ENCODE data around the gene TAF3. TPM values are rescaled to one million over a fixed set of nuclear protein-coding genes. Genes with fewer than 3 reads are reported as not detected.

The TAF3 gene
- total RNA-seq, 1 donor from 2014 or later: 4.8 TPM

DNA sequence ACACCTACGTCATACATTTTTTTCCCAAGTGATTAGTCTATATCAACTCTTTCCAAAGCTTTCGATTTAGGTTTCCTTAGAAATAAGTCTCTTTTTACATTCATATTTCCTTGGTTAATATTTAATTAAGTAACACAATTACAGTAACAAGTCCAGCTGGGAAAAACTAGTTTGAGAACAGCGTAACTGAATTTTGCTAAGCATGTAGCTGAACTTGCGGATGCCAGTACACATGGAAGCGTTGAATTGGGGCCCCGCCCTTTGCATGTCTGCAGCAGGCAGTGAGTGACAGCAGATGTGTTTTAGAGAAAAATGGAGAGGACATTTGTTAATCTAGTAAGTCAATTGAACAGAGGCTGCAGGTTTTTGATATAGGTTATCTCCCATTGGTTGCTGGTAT, 72.5 kb downstream of the TAF3 start:
- H3K4me3 ChIP-seq (ENCODE audit: low read depth, low read length): no peak overlapping the region
- no peak for DNase-seq (ENCODE audit: low read depth)
- TF ChIP-seq, protein P1, sequence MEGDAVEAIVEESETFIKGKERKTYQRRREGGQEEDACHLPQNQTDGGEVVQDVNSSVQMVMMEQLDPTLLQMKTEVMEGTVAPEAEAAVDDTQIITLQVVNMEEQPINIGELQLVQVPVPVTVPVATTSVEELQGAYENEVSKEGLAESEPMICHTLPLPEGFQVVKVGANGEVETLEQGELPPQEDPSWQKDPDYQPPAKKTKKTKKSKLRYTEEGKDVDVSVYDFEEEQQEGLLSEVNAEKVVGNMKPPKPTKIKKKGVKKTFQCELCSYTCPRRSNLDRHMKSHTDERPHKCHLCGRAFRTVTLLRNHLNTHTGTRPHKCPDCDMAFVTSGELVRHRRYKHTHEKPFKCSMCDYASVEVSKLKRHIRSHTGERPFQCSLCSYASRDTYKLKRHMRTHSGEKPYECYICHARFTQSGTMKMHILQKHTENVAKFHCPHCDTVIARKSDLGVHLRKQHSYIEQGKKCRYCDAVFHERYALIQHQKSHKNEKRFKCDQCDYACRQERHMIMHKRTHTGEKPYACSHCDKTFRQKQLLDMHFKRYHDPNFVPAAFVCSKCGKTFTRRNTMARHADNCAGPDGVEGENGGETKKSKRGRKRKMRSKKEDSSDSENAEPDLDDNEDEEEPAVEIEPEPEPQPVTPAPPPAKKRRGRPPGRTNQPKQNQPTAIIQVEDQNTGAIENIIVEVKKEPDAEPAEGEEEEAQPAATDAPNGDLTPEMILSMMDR (conservative IDR thresholded peaks at IDR 0.05; ENCODE audit: low read depth, low read length): no peak

DNA sequence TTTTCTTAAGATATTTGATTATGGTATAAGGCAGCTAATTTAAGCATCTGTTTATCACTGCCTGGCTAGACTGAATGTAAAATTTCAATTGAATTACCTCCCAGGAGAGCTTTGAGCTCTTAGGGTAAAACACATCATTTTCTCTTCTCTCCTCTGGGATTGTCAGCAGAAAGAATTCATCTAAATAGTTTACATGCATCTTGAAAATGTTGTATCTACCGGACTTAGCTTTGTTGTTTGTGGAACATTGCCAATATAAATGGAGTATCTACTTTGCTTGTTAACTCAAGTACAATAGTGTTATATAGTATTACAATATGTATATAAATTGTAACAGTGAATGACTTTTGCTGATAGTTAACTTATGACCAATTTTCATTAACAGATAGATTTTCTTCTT, 73.3 kb downstream of the TAF3 start:
- H3K4me3 ChIP-seq (ENCODE audit: low read depth, low read length): no peak overlapping the region
- no peak for DNase-seq (ENCODE audit: low read depth)
- TF ChIP-seq, protein P1 (conservative IDR thresholded peaks at IDR 0.05; ENCODE audit: low read depth, low read length): no peak

DNA sequence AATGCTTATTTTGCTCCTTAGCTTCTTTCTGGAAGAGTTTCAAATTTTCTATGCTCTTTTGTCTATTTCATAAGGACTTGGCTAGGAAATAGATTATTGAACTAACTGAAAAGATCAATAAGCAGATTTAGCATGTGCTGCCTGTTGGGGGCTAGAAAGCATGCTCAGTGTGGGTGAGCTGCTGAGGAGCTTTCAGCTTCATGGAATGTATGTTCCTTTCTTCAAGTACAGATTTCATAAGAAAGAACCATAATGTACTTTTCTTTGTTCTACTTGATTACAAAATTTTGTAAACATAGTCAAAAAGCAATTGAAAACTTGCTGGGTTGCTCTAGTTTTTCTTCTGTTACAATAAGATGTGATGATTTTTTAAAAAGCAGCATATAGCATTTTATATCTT, 73.8 kb downstream of the TAF3 start:
- no peak for DNase-seq (ENCODE audit: low read depth)
- H3K4me3 ChIP-seq (ENCODE audit: low read depth, low read length): no peak overlapping the region
- TF ChIP-seq, protein P1 (conservative IDR thresholded peaks at IDR 0.05; ENCODE audit: low read depth, low read length): no peak

DNA sequence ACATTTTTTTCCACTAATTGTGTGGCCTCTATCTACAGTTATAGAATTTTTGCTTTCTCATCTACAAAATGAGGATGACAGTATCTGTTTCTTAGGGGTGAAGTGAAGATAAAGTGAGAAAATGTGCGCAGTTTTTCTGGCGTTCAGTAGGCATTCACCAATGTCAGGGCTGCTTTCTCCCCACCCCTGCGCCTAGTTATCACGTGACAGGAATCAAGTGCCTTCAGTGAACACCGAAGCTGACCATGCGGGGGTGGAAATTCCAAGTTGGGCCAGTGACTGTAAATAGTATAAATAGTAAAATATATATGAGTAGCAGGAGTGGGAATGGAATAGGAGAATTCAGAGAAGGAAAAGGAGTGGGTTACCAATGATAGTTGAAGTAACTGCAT, 77.4 kb downstream of the TAF3 start:
- TF ChIP-seq, protein P1 (conservative IDR thresholded peaks at IDR 0.05; ENCODE audit: low read depth, low read length): no peak
- no peak for DNase-seq (ENCODE audit: low read depth)
- H3K4me3 ChIP-seq (ENCODE audit: low read depth, low read length): no peak overlapping the region

DNA sequence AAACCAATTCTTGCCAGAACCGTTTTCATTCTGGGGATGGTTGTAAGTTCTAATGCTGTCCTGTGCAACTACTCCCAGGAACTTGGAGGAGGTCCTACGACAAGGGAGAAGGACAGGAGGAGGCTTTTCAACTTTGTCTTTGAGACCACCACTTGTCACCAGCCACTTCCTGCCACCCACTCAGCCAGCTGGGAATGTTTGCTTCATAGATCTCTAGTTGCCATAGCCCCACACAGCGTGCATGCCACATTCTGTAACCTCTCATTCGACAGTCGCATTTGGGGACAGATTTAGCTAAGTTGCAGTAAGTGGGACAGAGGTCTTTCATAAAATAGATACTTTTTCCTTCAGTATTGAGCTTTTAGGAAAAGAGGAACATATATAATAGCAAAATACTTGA, 78.0 kb downstream of the TAF3 start:
- DNase-seq (ENCODE audit: low read depth): no peak
- TF ChIP-seq, protein P1 (conservative IDR thresholded peaks at IDR 0.05; ENCODE audit: low read depth, low read length): no peak

DNA sequence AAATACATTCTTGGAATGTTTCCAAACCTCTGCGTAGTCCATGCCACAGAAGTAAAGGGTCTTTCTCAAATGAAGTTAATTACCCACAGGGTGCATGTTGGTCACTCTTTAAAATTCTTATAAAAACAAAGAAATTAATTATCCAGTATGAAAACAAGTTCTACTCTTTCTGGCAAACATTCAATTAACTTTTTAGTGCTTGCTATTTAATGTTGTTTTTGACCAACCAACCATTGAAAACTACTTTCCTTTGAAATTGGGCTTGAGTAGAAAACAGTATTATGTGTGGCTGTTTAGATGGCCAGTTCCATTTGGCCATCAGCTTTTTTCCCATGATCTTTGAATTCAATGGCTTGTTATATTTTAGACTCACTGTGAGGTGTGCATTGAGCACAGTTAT, 83.0 kb downstream of the TAF3 start:
- TF ChIP-seq, protein P1 (conservative IDR thresholded peaks at IDR 0.05; ENCODE audit: low read depth, low read length): no peak
- DNase-seq (ENCODE audit: low read depth): no peak
- H3K4me3 ChIP-seq (ENCODE audit: low read depth, low read length): no peak overlapping the region

More for the DNA sequence above, 78.0 kb downstream of the TAF3 start:
- no peak overlapping the region for H3K4me3 ChIP-seq (ENCODE audit: low read depth, low read length)

DNA sequence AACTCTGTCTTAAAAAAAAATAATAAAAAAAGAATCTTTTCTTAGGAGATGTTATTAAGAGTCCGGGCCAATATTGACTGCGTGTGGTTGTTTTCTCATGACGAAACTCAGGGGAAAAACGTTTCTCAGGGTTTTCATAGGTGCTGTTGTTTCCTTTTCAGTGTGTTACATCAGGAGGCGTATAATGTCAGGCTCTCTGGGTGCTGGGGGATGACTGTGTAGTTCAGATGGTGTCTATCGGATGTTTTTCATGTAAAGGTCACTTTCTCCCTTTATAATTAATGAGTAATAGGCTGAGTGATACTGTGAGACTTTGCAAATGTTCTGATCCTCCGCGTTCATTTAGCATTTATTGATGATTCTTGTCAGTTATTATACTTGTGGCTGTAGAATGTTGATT, 84.1 kb downstream of the TAF3 start:
- H3K4me3 ChIP-seq (ENCODE audit: low read depth, low read length): no peak overlapping the region
- TF ChIP-seq, protein P1 (conservative IDR thresholded peaks at IDR 0.05; ENCODE audit: low read depth, low read length): no peak

More for the DNA sequence above, 84.1 kb downstream of the TAF3 start:
- no peak for DNase-seq (ENCODE audit: low read depth)

Measured in epithelial cell of proximal tubule (primary cell).